ENCODE measurements around the gene MTHFD2. TPM values are rescaled to one million over a fixed set of nuclear protein-coding genes. Genes with fewer than 3 reads are reported as not detected.

MTHFD2 gene
- total and polyA plus RNA-seq, 2 of the 8 experiments (the other 6 are each of a cell fraction or from before 2014, with no cell fraction given): 99.5 to 291 TPM

DNA sequence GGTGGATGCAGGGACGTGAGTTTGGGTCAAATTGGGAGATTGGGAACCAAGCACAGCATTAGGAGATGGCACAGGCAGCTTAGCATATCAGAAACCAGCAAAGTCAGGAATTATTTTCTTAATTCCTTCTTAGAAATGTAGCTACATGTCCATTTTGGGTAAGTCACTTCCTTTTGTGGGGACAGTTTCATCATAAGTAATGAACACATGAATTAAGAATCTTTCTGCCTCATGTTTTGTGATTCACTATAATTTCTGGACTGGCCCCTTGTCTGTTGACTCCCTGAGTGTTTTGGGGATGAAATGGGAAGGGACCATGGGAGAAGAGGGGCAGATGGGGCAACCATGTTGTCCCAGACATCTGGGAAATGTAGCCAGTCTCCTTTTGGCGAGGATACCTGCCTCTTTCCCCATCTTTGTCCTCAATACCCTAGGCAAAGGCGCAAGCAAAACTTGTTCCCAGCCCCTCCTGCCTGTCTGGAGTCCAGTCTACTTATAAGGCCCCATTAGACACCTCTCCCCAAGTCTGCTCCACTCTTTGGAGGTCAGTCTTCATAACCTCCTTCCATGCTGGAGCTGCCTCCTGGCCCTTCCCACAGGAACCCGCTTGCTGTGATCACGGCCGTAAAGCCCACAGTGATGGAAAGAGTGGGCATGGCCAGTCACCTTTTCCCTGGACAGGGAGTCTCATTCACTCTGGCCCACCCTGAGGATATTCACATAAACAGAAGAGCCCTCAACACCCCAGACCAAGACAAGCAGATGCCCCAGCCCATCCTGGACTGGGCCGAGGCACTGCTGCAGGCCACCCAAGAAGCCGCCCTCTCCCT, 25.7 kb downstream of the MTHFD2 start:
- Histone ChIP-seq H3K27ac (ENCODE audit: low read depth, low read length) (no peak overlapping the region), H2BK120ac (replicated peaks; ENCODE audit: low read depth, low read length) (no peak overlapping the region), H4K91ac (replicated peaks; ENCODE audit: insufficient read length, low read length) (no peak overlapping the region), H3K4me3 (ENCODE audit: extremely low read depth in 1 of 4, insufficient read depth in 2 of 4, low read depth in 3 of 4, low read length in 4 of 4) (no peak overlapping the region), H3K79me1 (ENCODE audit: low read depth, low read length) (no peaks in the 10 kb centered on the region), H3K18ac (ENCODE audit: extremely low read depth, low read length) (no peak overlapping the region), H2BK20ac (ENCODE audit: low read length) (0 out of 2 replicates have a peak overlapping the region, but pooled peaks have one; percentile 32), H3K4me1 (replicated peaks in 1 of 4; ENCODE audit: control insufficient read depth in 3 of 4, insufficient read depth in 4 of 4, low read length in 3 of 4) (peaks cover 0 to 3% (median 1%) of the 10 kb centered on the region in 4 experiments; a peak in 3 of 7 replicates), H4K8ac (ENCODE audit: extremely low read depth, insufficient read depth, low read length) (no peak overlapping the region), H3K23me2 (ENCODE audit: low read depth, low read length) (no peaks in the 10 kb centered on the region), H2BK12ac (ENCODE audit: low read depth, low read length) (no peak overlapping the region), H3K36me3 (ENCODE audit: control insufficient read depth in 2 of 4, insufficient read depth in 4 of 4, low read length in 3 of 4) (peaks cover 0 to 9% (median 3%) of the 10 kb centered on the region in 4 experiments; a peak in 4 of 8 replicates), H2BK5ac (ENCODE audit: low read depth, low read length) (no peak overlapping the region), H3K4me2 (ENCODE audit: insufficient read depth in 1 of 2, low read depth in 2 of 2, low read length in 2 of 2) (no peak overlapping the region), H4K5ac (ENCODE audit: insufficient read length, low read depth, low read length) (no peak overlapping the region), H4K20me1 (replicated peaks in 1 of 2; ENCODE audit: control insufficient read depth in 1 of 2, insufficient read depth in 2 of 2, low read length in 2 of 2) (no peaks in the 10 kb centered on the region), H3K4ac (replicated peaks; ENCODE audit: insufficient read length, low read depth, low read length) (no peak overlapping the region), H3K27me3 (replicated peaks in 1 of 4; ENCODE audit: control insufficient read depth in 3 of 4, extremely low read depth in 1 of 4, insufficient read depth in 3 of 4, low read length in 3 of 4) (no peaks in the 10 kb centered on the region), H3K14ac (ENCODE audit: insufficient read length) (no peak overlapping the region), H2BK15ac (ENCODE audit: low read length) (no peak overlapping the region), H3K9ac (replicated peaks in 1 of 4; ENCODE audit: extremely low read depth in 1 of 4, low read depth in 3 of 4, low read length in 3 of 4) (no peak overlapping the region), H2AFZ (ENCODE audit: low read length) (no peak overlapping the region), H3K23ac (ENCODE audit: insufficient read length) (no peak overlapping the region), H2AK5ac (ENCODE audit: low read depth, low read length) (no peak overlapping the region), H3K56ac (replicated peaks; ENCODE audit: insufficient read length, low read depth, low read length) (no peak overlapping the region), H3K9me3 (ENCODE audit: insufficient read depth in 2 of 2, low read depth in 1 of 2, low read length in 1 of 2) (no peaks in the 10 kb centered on the region), H3K79me2 (ENCODE audit: control insufficient read depth in 1 of 2, insufficient read depth in 2 of 2, low read length in 2 of 2) (no peaks in the 10 kb centered on the region)
- ChIA-PET CTCF (ENCODE audit: partially characterized antibody) (interaction anchor here (0.5 kb wide), 1 partner anchor 369 kb away, joined by 3 read pairs; no protein-coding TSS in a partner anchor), POLR2A (ENCODE audit: partially characterized antibody) (interaction anchor here (0.8 to 72.1 kb wide), 9 partner anchors 7 to 231 kb away, joined by 3 to 2699 read pairs (median 6); partner anchors contain the start of genes BOLA3, INO80B, MOB1A and MTHFD2)
- 85% methylated on average over 8 of the region's 8 CpGs; no CpG with 5 or more reads in 1 of the 2 experiments for WGBS, 2 experiments (ENCODE audit: extremely low coverage in 1 of 2, insufficient coverage in 1 of 2, insufficient read length in 1 of 2, insufficient replicate concordance in 2 of 2, low coverage in 1 of 2, low lambda C conversion rate in 2 of 2, missing lambda C conversion rate in 1 of 2)
- DNase-seq (ENCODE audit: low read depth in 1 of 2, low spot score in 2 of 2) (no peak), FAIRE-seq (no peak)
- no peak for TF ChIP-seq SIX5 (IDR thresholded peaks at IDR 0.05; ENCODE audit: low read depth, low read length)
- TF ChIP-seq, protein P1, sequence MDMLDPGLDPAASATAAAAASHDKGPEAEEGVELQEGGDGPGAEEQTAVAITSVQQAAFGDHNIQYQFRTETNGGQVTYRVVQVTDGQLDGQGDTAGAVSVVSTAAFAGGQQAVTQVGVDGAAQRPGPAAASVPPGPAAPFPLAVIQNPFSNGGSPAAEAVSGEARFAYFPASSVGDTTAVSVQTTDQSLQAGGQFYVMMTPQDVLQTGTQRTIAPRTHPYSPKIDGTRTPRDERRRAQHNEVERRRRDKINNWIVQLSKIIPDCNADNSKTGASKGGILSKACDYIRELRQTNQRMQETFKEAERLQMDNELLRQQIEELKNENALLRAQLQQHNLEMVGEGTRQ (IDR thresholded peaks at IDR 0.05; ENCODE audit: low read length): no peak
- no peak for TF ChIP-seq MAFK (IDR thresholded peaks at IDR 0.05; ENCODE audit: low read depth, low read length)
- TF ChIP-seq ZNF274 (IDR thresholded peaks at IDR 0.05; ENCODE audit: borderline replicate concordance, extremely low read depth, low read length): no peak
- no peak for TF ChIP-seq FOSL1 (IDR thresholded peaks at IDR 0.05; ENCODE audit: insufficient read depth, low read depth, low read length)
- TF ChIP-seq GABPA (IDR thresholded peaks at IDR 0.05; ENCODE audit: borderline replicate concordance, insufficient read depth, low read length): no peak
- 0 out of 3 replicates have a peak, but pooled peaks of 1 of the 2 experiments have one; percentile 66 for TF ChIP-seq POLR2A (IDR thresholded peaks at IDR 0.05; ENCODE audit: control extremely low read depth in 1 of 2, low read depth in 2 of 2, low read length in 2 of 2)
- peak; percentile 29; the same call in 1 of the 2 replicates for TF ChIP-seq POLR2AphosphoS5 (IDR thresholded peaks at IDR 0.05; ENCODE audit: low read depth, low read length)
